ENCODE results near the gene BEND5.
A peak's percentile ranks its signal among the peaks of the same experiment; 100 is the strongest.

BEND5 gene

DNA sequence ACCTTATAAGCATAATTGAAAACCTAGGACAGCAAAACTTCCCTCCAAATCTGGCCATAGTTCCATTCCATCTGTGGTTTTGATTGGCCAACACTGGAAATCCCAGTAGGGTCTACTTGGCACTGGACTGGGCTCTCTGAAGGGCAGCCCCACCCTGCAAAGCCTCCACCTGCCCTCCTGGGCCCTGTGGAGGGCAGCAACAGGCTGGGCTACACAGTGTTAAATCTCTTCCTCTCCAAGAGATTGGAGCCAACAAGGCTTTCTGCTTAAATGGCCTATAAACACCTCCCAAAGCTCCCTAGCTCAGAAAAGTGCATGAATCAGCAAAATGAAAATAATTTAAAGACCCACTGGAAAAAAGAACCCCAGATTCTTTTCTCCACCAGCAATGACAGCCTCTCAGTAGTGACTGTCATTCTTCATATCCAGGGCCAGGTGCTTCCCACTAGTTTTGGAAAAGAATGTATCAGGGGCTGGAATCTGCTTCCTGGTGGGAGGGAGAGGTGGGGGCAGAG lies 58.5 kb downstream of the BEND5 start:
- no peak for DNase-seq

DNA sequence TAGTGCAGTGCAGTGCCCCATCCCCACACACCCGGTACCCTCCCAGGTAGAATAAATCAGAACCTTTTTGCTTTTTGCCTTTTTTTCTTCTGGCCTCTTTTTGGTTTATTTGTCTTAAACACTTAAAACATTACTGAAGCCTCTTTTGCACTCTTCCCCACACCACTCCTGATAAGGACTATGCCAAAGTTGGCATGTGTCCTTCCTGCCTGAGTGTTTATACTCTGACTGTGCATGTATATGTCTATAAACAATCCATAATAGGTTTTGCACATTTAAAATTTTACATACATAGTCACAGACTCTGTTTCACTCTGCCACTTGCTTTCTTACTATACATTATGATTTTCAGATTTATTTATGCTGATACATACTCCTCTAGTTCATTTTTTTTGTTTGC lies 59.6 kb downstream of the BEND5 start:
- no peak for DNase-seq

DNA sequence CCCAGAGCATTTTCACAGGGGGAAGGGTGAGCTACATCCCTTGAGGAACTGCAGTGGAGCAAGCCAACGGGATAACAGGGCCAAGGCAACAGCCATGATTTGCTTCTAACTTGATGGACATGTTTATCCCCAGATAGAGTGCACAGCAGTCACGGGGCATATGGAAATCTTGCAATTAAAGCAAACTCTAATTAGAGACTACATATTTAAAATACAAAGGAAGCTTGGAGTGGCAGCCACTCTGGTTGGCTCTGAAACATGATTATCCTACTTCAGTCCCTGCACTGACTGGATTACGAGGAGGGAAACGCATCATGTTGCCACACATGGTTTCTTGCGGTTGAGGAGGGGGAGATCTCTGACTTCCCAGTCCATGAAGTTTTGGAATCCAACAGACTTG lies 60.8 kb downstream of the BEND5 start:
- DNase-seq: no peak

DNA sequence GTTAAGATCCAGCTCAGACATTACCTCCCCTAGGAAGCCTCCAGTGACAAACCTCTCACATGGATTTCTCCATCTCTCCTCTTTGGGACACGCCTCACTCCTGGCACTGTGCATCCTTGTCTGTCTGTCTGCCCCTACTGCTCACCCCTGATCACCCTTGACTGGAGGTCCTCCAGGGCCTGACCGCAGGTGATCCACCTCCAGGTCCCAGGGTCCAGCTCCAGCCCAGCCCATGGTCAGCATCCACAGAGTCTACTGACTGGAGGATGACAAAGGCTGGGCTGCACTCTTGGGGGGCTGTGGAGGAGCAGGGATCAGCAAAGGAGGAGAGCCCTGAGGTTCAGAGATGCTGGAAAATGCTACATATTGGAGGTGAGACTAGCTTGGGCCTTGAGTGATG lies 65.8 kb downstream of the BEND5 start:
- no peak for DNase-seq

DNA sequence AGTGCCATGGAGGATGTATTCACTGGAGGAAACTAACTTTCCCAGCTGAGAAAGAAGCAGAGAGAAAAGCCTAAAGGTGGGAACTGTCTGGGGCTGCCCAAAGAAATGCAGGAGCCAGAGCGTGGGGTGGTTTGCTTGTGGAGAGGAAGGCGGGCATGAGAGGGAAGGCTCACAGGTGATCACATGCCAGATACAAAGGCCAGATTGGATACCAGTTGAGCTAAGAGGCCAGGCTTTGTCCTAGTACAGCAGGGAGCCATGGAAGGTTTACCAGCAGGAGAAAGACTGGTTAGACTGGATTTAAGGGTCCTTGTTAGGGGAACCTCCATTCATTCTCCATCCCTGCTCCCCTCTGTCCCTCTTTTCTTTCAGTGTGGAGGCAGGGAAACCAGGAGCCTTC lies 66.4 kb downstream of the BEND5 start:
- DNase-seq: no peak

DNA sequence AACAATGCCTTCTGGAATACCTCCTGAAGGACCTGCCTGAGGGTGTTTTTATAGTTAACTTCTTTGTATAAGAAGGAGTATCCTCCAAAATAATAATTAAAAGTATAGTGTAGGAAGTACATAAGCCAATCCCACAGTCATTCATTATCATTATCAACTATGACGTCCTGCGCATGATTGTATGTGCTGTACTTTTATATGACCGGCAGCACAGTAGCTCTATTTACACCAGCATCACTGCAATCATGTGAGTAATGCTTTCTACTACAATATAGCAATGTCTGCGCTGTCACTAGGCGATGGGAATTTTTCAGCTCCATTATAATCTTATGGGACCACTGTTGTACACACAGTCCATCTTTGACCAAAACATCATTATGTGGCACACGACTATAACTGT lies 72.0 kb downstream of the BEND5 start:
- no peak for DNase-seq

DNA sequence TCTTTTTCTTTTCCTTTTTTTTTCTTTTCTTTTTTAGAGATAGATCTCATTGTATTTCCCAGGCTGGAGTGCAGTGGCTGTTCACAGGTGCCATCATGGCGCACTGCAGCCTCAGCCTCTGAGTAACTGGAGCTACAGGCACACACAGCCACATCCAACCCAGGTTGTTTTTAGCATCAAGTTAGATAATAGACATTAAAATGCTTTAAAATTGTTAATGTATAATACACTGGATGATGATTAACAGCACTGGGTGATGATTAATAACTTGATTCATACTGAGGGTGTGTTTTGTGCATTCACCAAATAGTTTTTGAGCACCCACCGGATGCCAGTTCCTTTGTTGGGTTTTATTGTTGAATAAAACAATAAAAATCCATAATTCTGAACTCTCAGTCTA lies 75.2 kb downstream of the BEND5 start:
- no peak for DNase-seq

DNA sequence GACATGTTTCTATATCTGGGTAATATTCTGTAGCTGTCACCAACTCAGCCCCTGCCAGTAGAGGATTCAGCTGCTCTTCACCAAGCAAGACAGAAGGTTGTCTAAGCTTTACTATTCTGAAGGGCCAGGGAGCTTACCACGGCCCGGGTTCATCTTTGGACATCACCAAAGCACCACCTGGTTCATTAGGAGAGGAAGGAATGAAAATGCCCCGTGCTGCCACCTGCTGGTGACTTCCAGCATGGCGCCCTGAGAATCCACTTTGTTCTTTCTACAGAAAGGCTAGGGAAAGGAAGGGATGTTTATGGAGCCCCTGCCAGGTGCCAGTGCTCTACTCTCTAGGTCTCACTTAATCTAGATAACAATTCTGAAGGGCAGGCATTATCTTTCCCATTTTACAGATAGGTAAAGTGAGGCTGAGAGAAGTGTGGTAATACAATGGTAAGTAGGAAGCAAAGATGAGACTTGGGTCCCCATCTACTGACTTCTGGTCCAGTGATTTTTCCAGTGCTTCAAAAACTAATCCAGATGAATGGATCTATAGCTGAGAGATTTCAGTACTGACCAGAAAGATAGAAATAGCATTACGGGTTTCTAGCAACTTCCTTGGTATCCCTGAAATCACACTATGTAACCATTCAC lies 79.5 kb downstream of the BEND5 start:
- peak; percentile 51 for DNase-seq

DNA sequence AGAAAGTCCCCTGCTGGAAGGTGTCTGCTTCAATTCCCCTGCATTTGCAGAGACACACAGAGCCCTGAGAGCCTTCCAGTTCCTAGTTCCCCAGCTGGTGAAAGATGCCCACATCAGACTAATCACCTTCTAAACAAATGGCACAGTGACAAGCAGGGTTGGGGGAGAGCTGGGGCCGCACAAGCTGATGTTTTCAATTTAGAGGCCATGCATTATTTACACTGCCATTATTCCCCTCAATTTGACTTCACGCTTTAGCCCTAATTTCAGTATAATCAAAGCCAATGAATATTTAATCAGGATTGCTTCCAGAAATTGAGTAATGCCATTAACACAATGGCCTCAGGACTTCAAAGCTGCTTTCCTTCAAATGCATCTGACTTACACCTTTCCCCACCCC lies 81.5 kb downstream of the BEND5 start:
- no peak for DNase-seq

DNA sequence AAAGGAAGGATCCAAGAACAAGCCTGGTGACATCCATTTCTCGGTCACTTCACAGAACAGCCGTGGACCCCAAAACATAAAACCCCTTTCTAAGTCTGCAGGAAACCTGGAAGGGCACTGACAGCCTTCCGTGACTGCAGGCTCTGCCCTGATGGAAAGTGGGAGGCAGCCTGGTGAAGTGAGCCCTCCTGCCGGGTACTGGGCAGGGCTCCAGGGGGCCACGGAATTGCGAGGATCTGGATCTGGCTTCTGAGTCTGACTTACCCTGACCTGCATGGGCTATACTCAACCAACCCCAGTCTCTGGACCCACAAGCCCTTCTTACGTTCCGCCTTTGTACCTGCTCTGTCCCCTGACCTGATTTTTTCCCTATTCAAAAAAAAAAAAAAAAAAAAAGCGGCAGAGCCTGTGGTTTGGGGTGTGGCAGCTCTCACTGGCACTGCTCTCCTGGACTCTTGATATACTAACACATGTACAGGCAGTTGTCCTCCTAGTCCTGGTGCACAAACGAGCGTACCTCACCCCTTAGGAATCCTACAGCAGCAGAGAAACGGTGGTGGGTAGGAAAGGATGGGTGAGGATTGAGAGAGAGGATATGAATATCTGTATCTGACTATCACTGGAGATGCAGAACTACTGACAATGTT lies 82.9 kb downstream of the BEND5 start:
- DNase-seq: no peak

DNA sequence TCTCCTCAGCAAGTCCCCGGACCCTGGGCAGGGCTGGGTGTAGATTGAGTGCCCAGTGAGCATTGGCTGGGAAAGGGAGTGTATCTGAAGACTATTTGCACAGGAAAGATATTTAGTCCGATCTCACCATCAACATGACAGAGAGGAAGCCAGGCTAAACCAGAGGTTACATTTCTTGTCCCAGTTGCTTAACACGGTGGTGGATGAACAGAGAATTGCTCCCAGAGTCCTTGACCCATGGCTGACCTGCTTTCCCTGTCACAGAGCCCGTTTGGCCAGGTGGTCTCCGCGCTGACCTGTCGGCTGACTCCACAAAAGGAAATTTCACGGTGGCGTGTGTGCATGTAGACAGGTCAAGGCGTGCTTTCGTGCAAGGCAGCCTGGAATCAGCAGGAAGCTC lies 83.5 kb downstream of the BEND5 start:
- no peak for DNase-seq

DNA sequence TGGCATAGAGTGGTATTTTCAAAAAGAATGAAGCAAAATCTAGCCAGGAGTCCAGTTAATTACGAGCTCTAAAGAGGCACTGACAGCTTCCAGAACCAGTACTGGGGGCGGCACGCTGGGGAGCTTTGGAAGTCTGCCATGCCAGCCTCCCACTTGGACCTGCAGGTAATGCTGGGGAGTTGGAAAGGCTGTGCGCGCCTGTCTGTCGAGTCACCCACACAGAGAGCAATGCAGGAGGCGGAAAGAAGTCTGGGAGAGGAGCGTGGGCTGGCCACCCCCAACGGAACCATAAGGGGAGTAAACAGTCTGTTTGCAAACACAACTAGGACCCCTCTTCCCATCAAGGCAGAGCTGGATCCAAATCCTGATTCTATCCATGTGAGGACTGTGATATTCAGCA lies 84.5 kb downstream of the BEND5 start:
- no peak for DNase-seq

DNA sequence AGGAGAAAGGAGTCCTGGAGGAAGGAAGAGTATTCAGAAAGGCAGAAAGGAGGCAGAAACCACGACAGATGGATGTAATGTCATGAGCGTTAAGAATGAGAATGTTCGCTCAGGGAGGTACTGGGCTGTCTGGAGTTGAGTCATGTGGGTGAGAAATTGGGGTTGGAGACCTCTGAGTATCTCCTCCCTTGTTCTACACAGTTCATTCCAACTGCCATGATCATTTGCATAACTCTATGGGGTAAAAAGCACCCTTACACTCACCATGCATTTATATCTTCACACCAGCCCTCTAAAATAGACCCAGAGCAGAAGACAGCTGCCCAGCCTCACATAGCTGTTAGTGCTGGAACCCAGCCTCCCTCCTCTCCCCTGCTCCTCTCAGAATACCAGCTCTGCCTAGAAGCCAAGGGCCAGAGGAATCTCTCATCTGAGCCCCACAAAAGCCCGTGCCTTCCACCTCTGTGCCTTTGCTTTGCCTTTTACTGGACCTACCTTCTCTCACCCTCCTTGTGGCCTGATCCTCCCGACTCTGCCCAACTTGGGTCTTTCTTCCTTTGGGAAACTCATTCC lies 85.2 kb downstream of the BEND5 start:
- DNase-seq: no peak

DNA sequence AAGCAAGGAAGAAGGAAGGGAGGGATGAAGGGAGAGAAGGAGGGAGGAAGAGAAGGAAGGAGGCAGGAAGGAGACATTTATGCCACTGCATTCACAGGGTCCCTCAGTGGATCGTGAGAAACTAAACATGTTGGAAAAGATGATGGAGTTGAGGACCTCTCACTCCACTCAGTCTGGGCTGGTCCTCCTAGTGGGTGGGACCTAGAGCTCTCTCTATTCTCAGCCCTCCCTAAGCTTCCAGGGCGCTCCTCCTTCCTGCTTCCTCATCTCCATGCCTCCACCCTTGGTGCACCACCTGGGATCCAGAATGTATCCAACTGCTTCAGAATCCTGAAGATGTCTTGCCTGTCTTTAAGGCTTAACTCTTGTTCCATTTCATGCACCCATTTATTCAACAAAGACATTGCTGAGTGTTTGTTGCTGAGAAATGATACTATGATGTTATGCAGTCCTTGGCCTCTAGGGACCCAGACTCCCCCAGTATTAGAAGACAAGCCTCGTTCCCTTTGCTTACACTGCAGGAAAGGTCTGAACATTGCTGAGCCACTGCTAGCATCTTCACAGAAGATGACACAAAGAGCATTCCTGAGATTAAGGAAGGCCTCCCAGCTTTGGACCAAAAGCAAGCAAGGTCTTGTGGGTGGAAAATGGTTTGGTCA lies 88.5 kb downstream of the BEND5 start:
- no peak for DNase-seq

DNA sequence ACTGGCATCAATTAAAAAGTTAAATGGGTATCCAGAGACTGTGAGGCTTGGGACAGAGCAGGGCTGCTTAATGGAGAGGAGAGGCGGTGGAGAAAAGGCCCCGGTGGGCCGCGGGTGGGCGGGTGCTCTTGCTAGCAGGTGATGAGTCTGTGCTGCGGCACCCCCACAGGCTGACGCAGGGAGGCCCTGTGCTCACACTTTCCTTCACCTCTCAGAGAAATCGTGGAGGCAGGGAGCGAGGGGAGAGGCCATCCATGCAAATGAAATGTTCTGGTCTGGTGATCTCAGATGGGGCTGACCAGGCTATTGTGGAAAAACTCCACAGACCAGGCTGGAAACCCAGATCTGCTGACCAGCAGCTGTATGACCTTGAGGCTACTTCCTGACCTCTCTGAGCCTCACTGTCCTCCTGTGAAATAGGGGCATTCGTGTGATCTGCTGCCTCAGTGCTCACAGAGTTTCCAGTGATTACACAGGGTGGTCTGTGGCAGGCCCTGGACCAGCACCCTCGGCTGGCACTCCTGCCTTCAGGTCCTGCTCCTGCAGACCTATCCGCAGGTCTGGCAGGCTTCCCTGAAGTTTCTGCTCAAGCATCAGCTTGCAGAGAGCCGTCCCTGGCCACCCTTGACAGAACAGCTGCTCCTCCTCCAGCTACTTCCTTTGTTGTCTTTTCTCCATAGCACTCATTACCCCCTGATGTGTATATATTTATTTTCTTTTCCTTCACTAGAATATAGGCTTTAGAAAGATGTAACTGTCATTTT lies 89.2 kb downstream of the BEND5 start:
- no peak for DNase-seq

DNA sequence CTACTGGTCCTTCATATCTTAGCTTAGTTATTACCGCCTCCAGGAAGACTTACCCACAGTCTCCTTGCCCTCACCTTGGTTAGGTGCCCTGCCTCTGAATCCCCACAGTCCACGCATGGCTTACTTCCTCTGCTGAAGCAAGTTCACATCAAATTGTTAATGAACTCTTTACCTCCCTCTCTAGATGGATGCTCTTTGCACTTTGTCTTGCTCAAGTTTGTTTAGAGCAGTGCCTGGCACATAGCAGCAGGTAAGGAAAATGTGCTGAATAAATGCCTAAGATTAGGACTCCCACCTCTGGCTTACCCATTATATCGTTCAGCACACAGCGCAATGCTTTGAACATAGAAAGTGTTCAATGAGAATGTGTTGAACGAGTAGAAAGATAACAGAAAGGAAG lies 90.5 kb downstream of the BEND5 start:
- no peak for DNase-seq

DNA sequence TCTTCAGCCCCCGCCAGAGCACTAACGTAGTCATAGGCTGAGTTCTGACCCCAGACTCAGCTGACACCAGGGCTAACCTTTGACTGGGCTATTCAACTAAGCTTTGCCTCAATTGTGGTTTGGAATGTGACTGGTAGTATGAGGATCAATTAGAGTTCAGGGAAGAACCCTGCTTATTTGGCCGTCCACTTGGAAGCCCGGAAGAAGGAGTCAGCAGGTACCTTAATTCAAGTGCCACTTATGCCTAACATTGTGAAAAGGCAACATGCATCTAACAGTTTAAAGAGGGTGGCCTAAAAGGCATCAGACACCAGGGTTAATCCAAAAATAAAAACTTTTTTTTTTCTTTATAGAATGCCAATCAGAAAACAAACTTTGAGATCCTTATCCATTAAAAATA lies 92.3 kb downstream of the BEND5 start:
- DNase-seq: no peak

DNA sequence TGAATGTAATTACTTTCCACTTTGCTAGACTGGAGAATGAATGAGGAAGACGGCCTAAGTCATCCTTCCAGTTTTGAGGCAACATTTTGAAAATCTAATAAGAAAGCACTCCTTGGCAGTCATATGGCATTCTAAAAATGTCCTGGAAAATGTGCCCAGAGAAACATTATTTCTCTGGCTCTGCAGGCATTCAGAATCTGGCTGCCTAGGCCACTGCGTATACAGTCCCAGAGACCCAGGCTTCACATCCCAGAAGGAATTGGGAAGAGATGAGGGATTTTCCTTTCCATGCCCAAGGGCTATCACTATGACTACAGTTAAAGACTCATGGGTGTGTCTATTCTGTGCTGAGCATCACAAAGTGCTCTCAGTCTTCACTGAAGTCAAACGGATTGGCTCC lies 92.9 kb downstream of the BEND5 start:
- DNase-seq: no peak

DNA sequence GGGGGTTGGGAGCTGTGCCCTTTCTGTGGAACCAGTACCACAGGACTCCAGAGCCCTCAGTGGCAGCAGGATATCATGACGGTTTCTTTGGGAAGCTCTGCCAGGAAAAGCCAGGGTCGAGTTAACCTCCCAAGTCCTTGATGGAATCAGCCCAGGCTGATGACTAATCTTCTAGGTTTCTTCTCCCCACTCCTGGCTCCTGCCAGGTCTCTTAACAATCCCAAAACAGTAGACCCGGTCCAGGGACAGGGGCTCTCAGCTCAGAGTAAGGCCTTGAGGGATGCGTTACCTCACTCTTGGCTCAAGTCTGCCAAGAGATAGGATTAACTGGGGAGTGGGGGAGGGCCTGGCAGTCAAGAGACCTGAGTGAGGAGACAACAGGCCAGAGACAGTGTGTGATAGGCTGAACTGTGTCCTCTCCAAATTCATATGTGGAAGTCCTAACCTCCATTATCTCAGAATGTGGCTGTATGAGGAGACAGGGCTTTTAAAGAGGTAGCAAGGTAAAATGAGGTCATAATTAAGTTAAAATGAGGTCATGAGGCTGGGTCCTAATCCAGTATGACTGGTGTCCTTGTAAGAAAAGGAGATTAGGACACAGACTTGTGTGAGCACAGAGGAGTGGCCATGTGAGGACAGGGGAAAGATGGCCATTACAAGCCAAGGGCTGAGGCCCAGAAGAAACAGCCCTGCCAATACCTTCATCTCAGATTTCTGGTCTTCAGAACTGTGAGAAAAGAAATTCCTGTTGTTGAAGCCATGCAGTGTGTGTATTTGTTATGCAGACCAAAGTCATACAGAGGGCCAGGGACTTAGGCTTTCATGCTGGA lies 95.0 kb downstream of the BEND5 start:
- no peak for DNase-seq

DNA sequence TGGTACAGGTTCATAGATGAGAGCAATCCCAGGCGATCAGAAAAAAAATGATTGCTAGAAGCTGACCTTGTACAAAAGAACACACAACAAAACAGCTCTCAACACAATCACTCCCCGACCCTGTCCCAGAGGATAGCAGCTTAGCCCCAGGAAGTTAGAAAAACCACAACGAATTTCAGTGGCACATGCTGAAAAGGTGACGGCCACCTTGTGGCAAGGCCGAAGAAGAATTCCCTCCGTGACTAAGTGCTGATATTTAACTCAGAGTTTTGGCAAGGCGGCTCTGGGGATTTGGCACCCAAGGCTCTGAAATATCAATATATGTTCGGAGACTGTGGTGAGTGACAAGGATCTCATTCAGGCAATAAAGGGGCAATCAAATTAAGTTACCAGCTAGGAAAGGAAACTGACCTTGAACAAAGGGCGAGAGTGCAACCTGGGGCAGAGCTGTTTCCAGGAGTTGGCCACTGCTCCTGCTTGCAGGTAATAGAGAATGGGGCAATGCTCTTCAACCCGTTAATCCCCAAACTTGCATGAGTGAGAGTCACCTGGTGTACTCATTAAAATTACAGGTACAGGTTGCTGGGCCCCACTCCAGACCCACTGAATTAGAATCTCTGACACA lies 96.2 kb downstream of the BEND5 start:
- no peak for DNase-seq

DNA sequence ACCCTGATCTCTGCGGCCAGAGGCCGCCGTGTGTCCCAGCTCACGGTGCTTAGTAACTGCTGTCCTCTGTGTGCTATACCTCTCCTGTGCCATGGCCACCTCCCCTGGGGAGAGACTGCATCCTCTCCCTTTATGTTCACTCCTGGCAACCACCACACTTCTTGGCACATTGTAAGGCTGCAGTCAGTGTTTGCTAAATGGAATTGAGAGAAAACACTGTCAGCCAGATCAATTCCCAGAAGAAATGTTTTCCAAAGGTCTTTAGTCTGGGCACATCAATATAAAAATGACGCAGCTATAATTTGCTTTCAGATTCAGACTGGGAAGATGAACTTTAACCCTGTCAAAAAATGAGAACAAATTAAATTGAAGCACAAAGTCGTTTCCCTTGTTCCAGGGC lies 96.8 kb downstream of the BEND5 start:
- DNase-seq: no peak
